Muscle layer of duodenum (tissue), 2 donors: ENCODE data around the gene EP300.
"Not testable (repeated sequence)": the region's sequence is repeated elsewhere in the genome, so short reads cannot be mapped to it uniquely, and the experiment has no call there.

ENCODE experiments used
- H3K27ac ChIP-seq: one replicate; pipeline ENCODE4 v1.7.0; 2013; ENCODE audit warnings: mild to moderate bottlenecking, low read length
- H3K27me3 ChIP-seq: one replicate; pipeline ENCODE4 v1.7.0; 2013; ENCODE audit warnings: low read depth, mild to moderate bottlenecking, control low read depth, low read length
- H3K36me3 ChIP-seq, 2 donors: one replicate each; pipeline ENCODE4 v1.7.0; 2013; ENCODE audit warnings: low read length in 2 of 2, control low read depth in 1 of 2, mild to moderate bottlenecking in 1 of 2; ENCODE audit not compliant: insufficient read depth in 2 of 2, control insufficient read depth in 1 of 2
- H3K4me1 ChIP-seq, 2 donors: one replicate each; pipeline ENCODE4 v1.7.0; 2013; ENCODE audit warnings: low read length in 2 of 2, mild to moderate bottlenecking in 2 of 2, control low read depth in 1 of 2, moderate library complexity in 1 of 2; ENCODE audit not compliant: insufficient read depth in 2 of 2, control insufficient read depth in 1 of 2
- H3K4me3 ChIP-seq, 2 donors: one replicate each; pipeline ENCODE4 v1.7.0; 2013; ENCODE audit warnings: low read length in 2 of 2, low read depth in 1 of 2, mild to moderate bottlenecking in 1 of 2
- H3K9me3 ChIP-seq, 2 donors: one replicate each; pipeline ENCODE4 v1.7.0; 2013; ENCODE audit warnings: low read length in 2 of 2, control low read depth in 1 of 2, mild to moderate bottlenecking in 1 of 2; ENCODE audit not compliant: control insufficient read depth in 1 of 2
- donor health status: healthy.

EP300 gene

DNA sequence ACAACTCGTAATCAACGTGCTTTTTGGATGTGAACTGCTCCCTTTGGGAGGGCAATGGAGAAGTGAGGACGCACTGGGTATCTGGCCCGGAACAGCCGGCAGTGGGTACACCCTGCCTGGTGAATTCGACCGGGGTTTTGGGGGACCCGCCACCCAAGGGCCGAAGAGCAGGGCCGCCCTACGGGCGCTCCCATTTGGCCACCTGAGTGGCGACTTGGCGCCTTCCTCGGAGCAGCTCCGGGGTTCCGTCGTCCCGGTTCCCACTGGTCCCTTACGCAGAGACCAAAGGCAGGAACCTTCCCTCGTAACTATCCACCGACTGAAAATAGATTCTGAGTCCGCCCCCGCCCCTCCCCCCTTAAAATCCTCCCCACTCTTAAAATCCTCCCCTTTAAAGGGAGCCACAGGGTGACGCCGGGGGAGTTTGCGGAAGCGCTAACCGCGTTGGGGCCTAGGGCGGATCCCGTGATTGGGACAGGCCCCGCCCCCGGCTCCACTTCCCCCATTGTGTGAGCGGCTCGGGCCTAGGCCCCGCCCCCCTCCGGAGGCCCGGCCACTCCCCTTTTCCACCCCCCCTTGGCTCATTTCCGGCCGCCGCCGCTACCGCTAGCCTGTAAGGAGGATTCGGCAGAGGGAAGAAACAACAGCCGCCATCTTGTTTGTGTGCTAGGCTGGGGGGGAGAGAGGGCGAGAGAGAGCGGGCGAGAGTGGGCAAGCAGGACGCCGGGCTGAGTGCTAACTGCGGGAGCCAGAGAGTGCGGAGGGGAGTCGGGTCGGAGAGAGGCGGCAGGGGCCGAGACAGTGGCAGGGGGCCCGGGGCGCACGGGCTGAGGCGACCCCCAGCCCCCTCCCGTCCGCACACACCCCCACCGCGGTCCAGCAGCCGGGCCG lies 1.0 kb upstream of the EP300 start:
- Histone ChIP-seq H3K4me3 (peak overlapping the region; percentile 83 to 92), H3K36me3 (peaks cover 0 to 4% of the 10 kb centered on the region in 2 donors), H3K27me3 (no peaks in the 10 kb centered on the region), H3K4me1 (peaks cover 6 to 18% of the 10 kb centered on the region in 2 donors), H3K9me3 (no peaks in the 10 kb centered on the region), H3K27ac (peak overlapping the region; percentile 94)

GRCh38 chr22:41092847-41093411 lies 537 bp downstream of the EP300 start:
- Histone ChIP-seq H3K9me3 (no peaks in the 10 kb centered on the region), H3K4me1 (peaks cover 6 to 29% of the 10 kb centered on the region in 2 donors), H3K36me3 (peaks cover 0 to 4% of the 10 kb centered on the region in 2 donors), H3K27me3 (no peaks in the 10 kb centered on the region), H3K4me3 (peak overlapping the region; percentile 92 to 93), H3K27ac (peak overlapping the region; percentile 92)

DNA sequence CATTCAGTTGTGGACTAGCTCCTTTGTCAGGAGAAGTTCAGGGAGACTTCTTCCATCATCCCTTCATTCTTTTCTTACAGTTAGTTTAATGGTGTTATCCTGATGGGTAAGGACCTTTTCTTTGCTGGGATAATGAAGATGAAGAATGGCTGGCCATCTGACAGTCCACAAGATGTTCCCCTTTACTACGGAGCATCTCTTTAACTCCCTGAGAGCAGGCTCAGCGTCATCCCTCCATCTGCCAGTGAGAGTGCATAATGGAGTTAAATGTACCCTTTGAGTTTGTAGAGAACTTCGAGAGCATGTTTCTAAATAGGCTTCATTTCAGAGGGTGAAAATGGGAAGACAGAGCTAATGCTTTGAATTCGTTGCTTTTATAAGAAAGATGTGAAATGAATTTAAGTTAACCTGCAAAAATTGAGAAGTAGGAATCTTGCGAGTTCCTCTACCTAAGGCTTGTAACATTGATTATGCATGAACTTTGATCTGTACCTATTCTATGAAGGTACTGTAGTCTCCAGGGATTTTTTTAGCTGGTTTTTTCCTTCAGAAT lies 1.7 kb downstream of the EP300 start:
- H3K36me3 ChIP-seq: peaks cover 0 to 4% of the 10 kb centered on the region in 2 donors
- peak overlapping the region; percentile 92 for H3K27ac ChIP-seq
- H3K9me3 ChIP-seq: no peaks in the 10 kb centered on the region
- no peaks in the 10 kb centered on the region for H3K27me3 ChIP-seq
- peaks cover 11 to 40% of the 10 kb centered on the region in 2 donors for H3K4me1 ChIP-seq
- peak overlapping the region; percentile 92 to 93 for H3K4me3 ChIP-seq

DNA sequence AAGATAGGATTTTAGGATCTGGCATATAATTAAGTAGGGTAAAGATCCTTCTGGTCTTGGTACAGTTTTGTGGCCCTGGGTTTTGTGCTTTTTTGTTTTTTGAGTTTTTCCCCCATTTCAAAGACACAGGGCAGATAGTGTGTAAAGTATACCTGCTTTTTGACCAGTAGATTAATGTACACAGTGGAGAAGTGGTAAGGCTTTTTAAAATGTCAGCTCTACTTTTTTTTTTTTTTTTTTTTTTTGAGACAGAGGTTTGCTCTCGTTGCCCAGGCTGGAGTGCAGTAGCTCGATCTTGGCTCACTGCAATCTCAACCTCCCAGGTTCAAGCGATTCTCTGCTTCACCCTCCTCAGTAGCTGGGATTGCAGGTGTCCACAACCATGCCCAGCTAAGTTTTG lies 4.0 kb downstream of the EP300 start:
- Histone ChIP-seq H3K27me3 (no peaks in the 10 kb centered on the region), H3K36me3 (peaks cover 0 to 4% of the 10 kb centered on the region in 2 donors), H3K4me1 (peaks cover 16 to 59% of the 10 kb centered on the region in 2 donors), H3K4me3 (no peak overlapping the region), H3K9me3 (no peaks in the 10 kb centered on the region), H3K27ac (no peak overlapping the region)

GRCh38 chr22:41096841-41097240 lies 4.4 kb downstream of the EP300 start:
- no peaks in the 10 kb centered on the region for H3K9me3 ChIP-seq
- no peak overlapping the region for H3K4me3 ChIP-seq
- H3K36me3 ChIP-seq: peaks cover 0 to 1% of the 10 kb centered on the region in 2 donors
- no peaks in the 10 kb centered on the region for H3K27me3 ChIP-seq
- H3K27ac ChIP-seq: no peak overlapping the region
- H3K4me1 ChIP-seq: peaks cover 16 to 59% of the 10 kb centered on the region in 2 donors

GRCh38 chr22:41099036-41099435 lies 6.6 kb downstream of the EP300 start:
- H3K36me3 ChIP-seq: no peaks in the 10 kb centered on the region
- H3K4me1 ChIP-seq: peaks cover 16 to 79% of the 10 kb centered on the region in 2 donors

DNA sequence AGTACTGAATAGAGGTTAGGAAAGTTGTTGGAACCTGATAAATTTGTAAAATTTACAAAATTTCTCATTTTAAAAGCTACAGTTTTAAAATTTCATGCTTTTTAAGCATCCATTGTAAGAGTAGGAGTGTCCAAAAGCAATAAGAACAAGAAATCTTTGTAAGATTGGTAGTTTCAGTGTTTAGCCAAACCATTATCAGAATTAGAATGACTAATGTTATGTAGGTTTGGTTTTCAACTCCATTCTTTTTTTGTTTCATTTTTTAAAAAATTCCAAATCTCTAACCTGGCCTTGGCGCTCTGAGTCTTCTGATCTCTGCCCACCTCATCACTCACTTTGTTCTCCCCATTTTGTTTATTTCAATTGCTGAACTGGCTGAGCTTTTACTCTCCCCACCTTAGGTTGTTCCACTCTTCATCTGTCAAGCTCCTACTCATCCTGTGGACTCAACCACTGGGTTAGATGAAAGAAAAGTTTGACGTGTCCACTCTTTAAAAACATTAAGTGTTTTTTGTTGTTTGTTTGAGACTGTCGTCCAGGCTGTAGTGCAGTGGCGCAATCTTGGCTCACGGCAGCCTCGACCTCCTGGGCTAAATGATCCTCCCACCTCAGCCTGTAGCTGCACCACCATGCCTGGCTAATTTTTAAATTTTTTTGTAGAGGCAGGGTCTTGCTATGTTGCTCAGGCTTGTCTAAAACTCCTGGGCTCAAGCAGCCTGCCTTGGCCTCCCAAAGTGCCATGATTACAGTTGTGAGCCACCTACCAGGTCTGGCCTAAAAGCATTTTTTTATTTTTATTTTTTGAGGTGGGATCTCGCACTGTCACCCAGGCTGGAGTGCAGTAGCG lies 14.0 kb downstream of the EP300 start:
- Histone ChIP-seq H3K9me3 (no peaks in the 10 kb centered on the region), H3K27me3 (no peaks in the 10 kb centered on the region), H3K36me3 (peaks cover 0 to 5% of the 10 kb centered on the region in 2 donors), H3K4me1 (peaks cover 0 to 24% of the 10 kb centered on the region in 2 donors), H3K4me3 (no peak overlapping the region), H3K27ac (no peak overlapping the region)

More at GRCh38 chr22:41099036-41099435, 6.6 kb downstream of the EP300 start:
- Histone ChIP-seq H3K27ac (no peak overlapping the region), H3K4me3 (no peak overlapping the region), H3K9me3 (no peaks in the 10 kb centered on the region), H3K27me3 (no peaks in the 10 kb centered on the region)

DNA sequence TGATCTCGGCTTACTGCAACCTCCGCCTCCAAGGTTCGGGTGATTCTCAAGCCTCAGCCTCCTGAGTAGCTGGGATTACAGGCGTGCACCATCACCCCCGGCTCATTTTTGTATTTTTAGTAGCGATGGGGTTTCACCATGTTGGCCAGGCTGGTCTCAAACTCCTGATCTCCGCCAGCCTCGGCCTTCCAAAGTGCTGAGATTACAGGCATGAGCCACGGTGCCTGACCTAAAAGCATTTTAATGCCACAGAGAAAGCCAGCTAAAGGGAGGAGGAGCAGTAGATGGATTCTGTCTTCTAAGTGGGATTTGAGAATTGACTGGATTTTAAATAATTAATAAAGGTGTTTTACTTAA lies 14.6 kb downstream of the EP300 start:
- peaks cover 0 to 23% of the 10 kb centered on the region in 2 donors for H3K4me1 ChIP-seq
- H3K36me3 ChIP-seq, H3K4me3 ChIP-seq, H3K27ac ChIP-seq, H3K9me3 ChIP-seq, H3K27me3 ChIP-seq: not testable (repeated sequence)

DNA sequence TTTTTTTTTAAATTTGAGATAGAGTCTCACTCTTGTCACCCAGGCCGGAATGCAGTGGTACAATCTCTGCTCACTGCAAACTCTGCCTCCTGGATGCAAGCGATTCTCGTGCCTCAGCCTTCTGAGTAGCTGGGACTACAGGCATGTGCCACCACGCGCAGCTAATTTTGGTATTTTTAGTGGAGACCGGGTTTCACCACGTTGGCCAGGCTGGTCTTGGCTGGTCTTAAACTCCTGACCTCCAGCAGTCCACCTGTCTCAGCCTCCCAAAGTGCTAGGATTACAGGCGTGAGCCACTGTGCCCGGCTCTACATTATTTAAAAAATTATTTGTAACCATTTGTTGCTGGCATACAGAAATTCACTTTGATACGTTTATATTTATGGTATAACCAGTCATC lies 18.6 kb downstream of the EP300 start:
- peaks cover 0 to 5% of the 10 kb centered on the region in 2 donors for H3K36me3 ChIP-seq
- no peak overlapping the region for H3K4me3 ChIP-seq
- no peaks in the 10 kb centered on the region for H3K27me3 ChIP-seq
- no peak overlapping the region for H3K27ac ChIP-seq
- H3K4me1 ChIP-seq: peaks cover 0 to 8% of the 10 kb centered on the region in 2 donors
- H3K9me3 ChIP-seq: no peaks in the 10 kb centered on the region

DNA sequence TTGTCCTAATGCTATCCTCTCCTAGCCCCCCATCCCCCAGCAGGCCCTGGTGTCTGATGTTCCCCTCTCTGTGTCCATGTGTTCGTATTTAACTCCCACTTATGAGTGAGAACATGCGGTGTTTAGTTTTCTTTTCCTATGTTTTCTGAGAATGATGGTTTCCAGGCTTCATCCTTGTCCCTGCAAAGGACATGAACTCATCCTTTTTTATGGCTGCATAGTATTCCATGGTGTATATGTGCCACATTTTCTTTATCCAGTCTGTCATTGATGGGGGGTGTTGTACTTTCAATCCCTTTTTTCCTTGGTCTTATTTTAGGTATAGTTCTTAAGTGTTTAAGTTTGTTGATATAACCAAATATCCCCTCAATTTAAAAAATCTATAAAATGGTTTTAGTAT lies 23.9 kb downstream of the EP300 start:
- Histone ChIP-seq H3K4me3 (no peak overlapping the region), H3K4me1 (peaks cover 7 to 16% of the 10 kb centered on the region in 2 donors), H3K27ac (no peak overlapping the region), H3K36me3 (peaks cover 16 to 26% of the 10 kb centered on the region in 2 donors), H3K27me3 (no peaks in the 10 kb centered on the region), H3K9me3 (no peaks in the 10 kb centered on the region)
